GM23248 (cell line): ENCODE data around the gene RUVBL2.

ENCODE experiments used
- EZH2 ChIP-seq: fragments of 200-600 bp; sonication (generic); IDR thresholded peaks from 2 replicates; pipeline ENCODE4 v1.6.1; 2018; ENCODE audit warnings: antibody characterized with exemption, mild to moderate bottlenecking; ENCODE audit not compliant: insufficient read depth, poor library complexity, severe bottlenecking
- EZH2phosphoT487 ChIP-seq: fragments of 200-600 bp; sonication (generic); IDR thresholded peaks from 2 replicates; pipeline ENCODE4 v1.6.1; 2018; ENCODE audit warnings: antibody characterized with exemption, moderate library complexity, mild to moderate bottlenecking, low read depth; ENCODE audit not compliant: insufficient read depth

- TF ChIP-seq EZH2: no peak
- no peak for TF ChIP-seq EZH2phosphoT487
These were observed 25.7 kb downstream of the RUVBL2 start for GRCh38 chr19:49019242-49019932.
